GM12891 (cell line): ENCODE data around the gene KCNIP1.
"Not testable (repeated sequence)": the region's sequence is repeated elsewhere in the genome, so short reads cannot be mapped to it uniquely, and the experiment has no call there.

Experiments
- DNase-seq: peaks from one replicate; pipeline ENCODE4 v3.0.0; 2011; ENCODE audit warnings: low spot score; ENCODE audit not compliant: insufficient read length
- FAIRE-seq: peaks from 2 replicates; lab custom pipeline; 2011; peaks lifted over from hg19 to GRCh38; lab: Jason Lieb, UNC
- PAX5 ChIP-seq: IDR thresholded peaks from 2 replicates; pipeline ENCODE4 v1.6.1; 2011; ENCODE audit warnings: low read length, moderate library complexity, mild to moderate bottlenecking; ENCODE audit not compliant: insufficient read depth, severe bottlenecking
- POLR2A ChIP-seq: IDR thresholded peaks from 2 replicates; pipeline ENCODE4 v1.6.1; 2011; ENCODE audit warnings: low read depth, low read length, control low read depth
- POLR2AphosphoS5 ChIP-seq: IDR thresholded peaks from 2 replicates; pipeline ENCODE4 v1.6.1; 2011; ENCODE audit warnings: low read depth, low read length, control low read depth
- POU2F2 ChIP-seq: IDR thresholded peaks from 2 replicates; pipeline ENCODE4 v1.6.1; 2011; ENCODE audit warnings: low read depth, mild to moderate bottlenecking, control low read depth, low read length, moderate library complexity
- SPI1 ChIP-seq: IDR thresholded peaks from 2 replicates; pipeline ENCODE4 v1.6.1; 2011; ENCODE audit warnings: low read depth, low read length, control low read depth
- TAF1 ChIP-seq: IDR thresholded peaks from 2 replicates; pipeline ENCODE4 v1.6.1; 2011; ENCODE audit warnings: low read depth, low read length, control low read depth

Gene KCNIP1

GRCh38 chr5:170750791-170751190 is 247.0 kb downstream of the KCNIP1 start:
- FAIRE-seq = no peak
- no peak for DNase-seq
- TF ChIP-seq PAX5 (no peak), TAF1 (no peak), POLR2A (no peak), SPI1 (no peak), POU2F2 (no peak), POLR2AphosphoS5 (no peak)

- no peak for DNase-seq
- no peak for FAIRE-seq
- TF ChIP-seq POLR2AphosphoS5 = no peak
- no peak for TF ChIP-seq TAF1
- TF ChIP-seq POLR2A = no peak
- no peak for TF ChIP-seq POU2F2
- TF ChIP-seq PAX5 = no peak
- no peak for TF ChIP-seq SPI1
Observed at GRCh38 chr5:170751631-170752030, 247.8 kb downstream of the KCNIP1 start.

GRCh38 chr5:170752257-170753215 is 248.7 kb downstream of the KCNIP1 start:
- FAIRE-seq = no peak
- no peak for DNase-seq
- no peak for TF ChIP-seq POLR2A
- no peak for TF ChIP-seq POLR2AphosphoS5
- TF ChIP-seq PAX5 = no peak
- no peak for TF ChIP-seq POU2F2
- TF ChIP-seq SPI1 = no peak

- no peak for TF ChIP-seq SPI1
- no peak for TF ChIP-seq PAX5
- no peak for TF ChIP-seq POLR2AphosphoS5
- no peak for TF ChIP-seq TAF1
- no peak for TF ChIP-seq POU2F2
- no peak for TF ChIP-seq POLR2A
- FAIRE-seq (no peak), DNase-seq (no peak)
Observed at GRCh38 chr5:170753311-170753710, 249.5 kb downstream of the KCNIP1 start.

- not testable (repeated sequence) for DNase-seq, FAIRE-seq
Observed at GRCh38 chr5:170754508-170754907, 250.7 kb downstream of the KCNIP1 start.

GRCh38 chr5:170755679-170756456 is 252.0 kb downstream of the KCNIP1 start:
- DNase-seq (no peak), FAIRE-seq (no peak)
- TF ChIP-seq POLR2A (no peak), POU2F2 (no peak), POLR2AphosphoS5 (no peak), PAX5 (no peak), TAF1 (no peak), SPI1 (no peak)

GRCh38 chr5:170756691-170757090 is 252.9 kb downstream of the KCNIP1 start:
- DNase-seq (no peak), FAIRE-seq (no peak)
- TF ChIP-seq TAF1 (no peak), SPI1 (no peak), POLR2AphosphoS5 (no peak), POLR2A (no peak), POU2F2 (no peak), PAX5 (no peak)

- DNase-seq (no peak), FAIRE-seq (no peak)
- TF ChIP-seq SPI1 (no peak), POU2F2 (no peak), TAF1 (no peak), POLR2AphosphoS5 (no peak), POLR2A (no peak), PAX5 (no peak)
Observed at GRCh38 chr5:170757182-170757601, 253.4 kb downstream of the KCNIP1 start.

- no peak for TF ChIP-seq SPI1
- TF ChIP-seq POLR2AphosphoS5 = no peak
- TF ChIP-seq TAF1 = no peak
- no peak for TF ChIP-seq POLR2A
- no peak for TF ChIP-seq POU2F2
- no peak for TF ChIP-seq PAX5
- DNase-seq (no peak), FAIRE-seq (no peak)
Observed at GRCh38 chr5:170757669-170758068, 253.8 kb downstream of the KCNIP1 start.
